Smooth muscle cell (in vitro differentiated cells): ENCODE measurements around the gene GFOD2. TPM values are rescaled to one million over a fixed set of nuclear protein-coding genes. Genes with fewer than 3 reads are reported as not detected.

ENCODE experiments used
- DNase-seq: peaks from one replicate; lab custom pipeline; 2025; ENCODE audit not compliant: unreplicated experiment; lab: John Stamatoyannopoulos, UW
- H2AFZ ChIP-seq: fragments of 200-600 bp; sonication (generic); 2 replicates; pipeline ENCODE4 v1.6.0; 2016; ENCODE audit warnings: antibody characterized with exemption, low read depth, mild to moderate bottlenecking
- H3F3A ChIP-seq: fragments of 200-600 bp; sonication (generic); 2 replicates; pipeline ENCODE4 v1.6.0; 2017; ENCODE audit warnings: antibody characterized with exemption, low read depth
- H3K27ac ChIP-seq: fragments of 200-600 bp; sonication (generic); 2 replicates; pipeline ENCODE4 v1.5.1; 2016; ENCODE audit warnings: low read depth, mild to moderate bottlenecking
- H3K27me3 ChIP-seq: fragments of 200-600 bp; sonication (generic); 2 replicates; pipeline ENCODE4 v1.6.1; 2016; ENCODE audit warnings: low read depth, mild to moderate bottlenecking
- H3K36me3 ChIP-seq: fragments of 200-600 bp; sonication (generic); 2 replicates; pipeline ENCODE4 v1.5.1; 2016; ENCODE audit warnings: low read depth
- H3K4me1 ChIP-seq: fragments of 200-600 bp; sonication (generic); 2 replicates; pipeline ENCODE4 v1.5.1; 2016; ENCODE audit warnings: low read depth
- H3K4me2 ChIP-seq: fragments of 200-600 bp; sonication (generic); 2 replicates; pipeline ENCODE4 v1.6.0; 2016; ENCODE audit warnings: mild to moderate bottlenecking
- H3K4me3 ChIP-seq: fragments of 200-600 bp; sonication (generic); 2 replicates; pipeline ENCODE4 v1.5.1; 2016; ENCODE audit warnings: mild to moderate bottlenecking
- H3K79me2 ChIP-seq: fragments of 200-600 bp; sonication (generic); 2 replicates; pipeline ENCODE4 v1.6.0; 2016; ENCODE audit warnings: low read depth, mild to moderate bottlenecking
- H3K9ac ChIP-seq: fragments of 200-600 bp; sonication (generic); 2 replicates; pipeline ENCODE4 v1.6.0; 2016; ENCODE audit warnings: low read depth
- H3K9me3 ChIP-seq: fragments of 200-600 bp; sonication (generic); replicated peaks from 2 replicates; pipeline ENCODE4 v1.5.1; 2016; ENCODE audit warnings: low read depth
- H4K20me1 ChIP-seq: fragments of 200-600 bp; sonication (generic); 2 replicates; pipeline ENCODE4 v1.6.0; 2016; ENCODE audit warnings: low read depth
- WGBS: methylation state at CpG from one replicate; pipeline ENCODE4 v1.1.7; 2016; ENCODE audit warnings: low lambda C conversion rate; 5-methylcytosine and 5-hydroxymethylcytosine counted together
- polyA plus RNA-seq: library from polyadenylated mRNA; unstranded; fragments of >200 nt; fragmentation: Nextera tagmentation; extraction: Ambion mirVana; gene quantifications from 2 replicates; pipeline ENCODE4 v1.2.1, GENCODE V29; 2016
- total RNA-seq: library from RNA; depleted of rRNA; stranded (reverse); fragments of >200 nt; gene quantifications from 2 replicates; pipeline ENCODE4 v1.2.3, GENCODE V29; 2014
- TF ChIP-seq, protein P1 (sequence below): fragments of 200-600 bp; sonication (generic); IDR thresholded peaks from 2 replicates; pipeline ENCODE4 v1.5.1; 2017; ENCODE audit warnings: borderline replicate concordance, mild to moderate bottlenecking, antibody characterized with exemption; ENCODE audit not compliant: insufficient read depth, poor library complexity, severe bottlenecking

GFOD2 gene
- total and polyA plus RNA-seq, 2 experiments from 2014 or later, result 15.0 to 15.1 TPM

DNA sequence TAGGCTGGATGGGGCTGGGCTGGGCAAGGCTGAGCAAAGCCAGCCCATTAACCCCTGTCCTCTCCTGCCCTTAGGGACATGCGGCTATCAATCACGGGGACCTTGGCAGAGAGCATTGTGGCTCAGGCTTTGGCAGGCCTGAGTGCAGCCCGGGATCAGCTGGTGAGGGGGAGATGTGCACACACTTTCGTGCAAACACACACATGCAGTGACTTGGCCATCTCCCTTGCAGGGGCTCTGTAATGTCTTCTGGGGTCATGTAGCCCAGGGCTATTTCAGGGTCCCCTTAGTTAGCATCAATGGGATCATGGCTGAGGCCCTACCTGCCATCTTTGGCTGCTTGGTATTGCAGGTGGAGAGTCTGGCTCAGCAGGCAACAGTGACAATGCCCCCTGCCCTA, 67.3 kb downstream of the GFOD2 start:
- TF ChIP-seq, protein P1, sequence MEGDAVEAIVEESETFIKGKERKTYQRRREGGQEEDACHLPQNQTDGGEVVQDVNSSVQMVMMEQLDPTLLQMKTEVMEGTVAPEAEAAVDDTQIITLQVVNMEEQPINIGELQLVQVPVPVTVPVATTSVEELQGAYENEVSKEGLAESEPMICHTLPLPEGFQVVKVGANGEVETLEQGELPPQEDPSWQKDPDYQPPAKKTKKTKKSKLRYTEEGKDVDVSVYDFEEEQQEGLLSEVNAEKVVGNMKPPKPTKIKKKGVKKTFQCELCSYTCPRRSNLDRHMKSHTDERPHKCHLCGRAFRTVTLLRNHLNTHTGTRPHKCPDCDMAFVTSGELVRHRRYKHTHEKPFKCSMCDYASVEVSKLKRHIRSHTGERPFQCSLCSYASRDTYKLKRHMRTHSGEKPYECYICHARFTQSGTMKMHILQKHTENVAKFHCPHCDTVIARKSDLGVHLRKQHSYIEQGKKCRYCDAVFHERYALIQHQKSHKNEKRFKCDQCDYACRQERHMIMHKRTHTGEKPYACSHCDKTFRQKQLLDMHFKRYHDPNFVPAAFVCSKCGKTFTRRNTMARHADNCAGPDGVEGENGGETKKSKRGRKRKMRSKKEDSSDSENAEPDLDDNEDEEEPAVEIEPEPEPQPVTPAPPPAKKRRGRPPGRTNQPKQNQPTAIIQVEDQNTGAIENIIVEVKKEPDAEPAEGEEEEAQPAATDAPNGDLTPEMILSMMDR, result no peak
- no peak for DNase-seq
- H3K27ac ChIP-seq, result no peak overlapping the region
- no peaks in the 10 kb centered on the region for H4K20me1 ChIP-seq
- WGBS, result 85% methylated on average over 4 of the region's 4 CpGs
- H3K4me2 ChIP-seq, result no peak overlapping the region
- H3K9me3 ChIP-seq, result no peaks in the 10 kb centered on the region
- H2AFZ ChIP-seq, result no peak overlapping the region
- H3K9ac ChIP-seq, result no peak overlapping the region
- no peaks in the 10 kb centered on the region for H3K79me2 ChIP-seq
- no peaks in the 10 kb centered on the region for H3K36me3 ChIP-seq
- H3K4me3 ChIP-seq, result no peak overlapping the region
- peaks cover 28% of the 10 kb centered on the region for H3K27me3 ChIP-seq
- H3K4me1 ChIP-seq, result no peaks in the 10 kb centered on the region
- no peaks in the 10 kb centered on the region for H3F3A ChIP-seq

DNA sequence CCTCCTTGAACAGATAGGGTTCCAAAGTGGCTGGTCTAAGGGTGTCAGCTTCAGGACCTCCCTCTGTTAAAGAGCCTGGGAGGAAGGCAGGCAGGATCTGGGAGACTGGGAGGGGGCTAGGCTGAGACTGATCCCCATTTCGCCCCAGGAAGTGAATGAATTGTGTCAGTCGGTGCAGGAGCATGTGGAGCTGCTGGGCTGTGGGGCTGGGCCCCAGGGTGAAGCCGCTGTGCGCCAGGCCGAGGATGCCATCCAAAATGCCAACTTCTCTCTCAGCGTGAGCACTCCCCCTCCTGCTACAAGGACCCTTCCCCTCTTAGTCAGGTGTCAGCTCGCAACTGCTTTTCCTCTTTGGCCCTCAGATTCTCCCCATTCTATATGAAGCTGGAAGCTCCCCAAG, 68.1 kb downstream of the GFOD2 start:
- 92% methylated on average over 6 of the region's 7 CpGs for WGBS
- Histone ChIP-seq H3K4me1 (no peaks in the 10 kb centered on the region), H3K36me3 (no peaks in the 10 kb centered on the region), H2AFZ (no peak overlapping the region), H3K27me3 (peaks cover 34% of the 10 kb centered on the region), H3F3A (no peaks in the 10 kb centered on the region), H3K4me3 (no peak overlapping the region), H3K27ac (no peak overlapping the region), H3K9me3 (no peaks in the 10 kb centered on the region), H3K79me2 (no peaks in the 10 kb centered on the region), H4K20me1 (no peaks in the 10 kb centered on the region), H3K4me2 (no peak overlapping the region), H3K9ac (no peak overlapping the region)
- TF ChIP-seq, protein P1, result no peak
- no peak for DNase-seq

DNA sequence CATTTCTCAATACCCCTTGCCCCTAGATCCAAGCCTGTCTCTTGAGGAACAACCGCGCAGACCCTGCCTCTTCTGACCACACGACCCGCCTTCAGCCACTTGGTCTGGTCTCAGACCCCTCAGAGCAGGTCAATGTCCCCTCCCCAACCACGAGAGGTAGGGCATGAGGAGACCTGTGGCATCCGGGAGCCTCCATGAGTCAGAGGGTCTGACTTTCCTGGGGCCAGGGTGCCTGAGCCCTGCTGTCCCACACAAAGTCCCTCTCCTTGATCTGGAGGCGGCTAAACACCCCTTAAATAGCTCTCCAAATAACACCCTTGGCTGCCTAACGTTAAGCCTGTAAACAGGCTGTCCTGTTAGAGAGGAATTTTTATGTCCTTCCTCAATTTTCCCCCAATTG, 69.1 kb downstream of the GFOD2 start:
- TF ChIP-seq, protein P1, result no peak
- Histone ChIP-seq H3K27me3 (peaks cover 43% of the 10 kb centered on the region), H3K4me1 (no peaks in the 10 kb centered on the region), H3K9ac (no peak overlapping the region), H3K36me3 (no peaks in the 10 kb centered on the region), H3K4me2 (no peak overlapping the region), H4K20me1 (no peaks in the 10 kb centered on the region), H3K9me3 (no peaks in the 10 kb centered on the region), H3F3A (no peaks in the 10 kb centered on the region), H2AFZ (no peak overlapping the region), H3K4me3 (no peak overlapping the region), H3K79me2 (no peaks in the 10 kb centered on the region), H3K27ac (no peak overlapping the region)
- WGBS, result 80% methylated on average over 8 of the region's 8 CpGs
- no peak for DNase-seq

DNA sequence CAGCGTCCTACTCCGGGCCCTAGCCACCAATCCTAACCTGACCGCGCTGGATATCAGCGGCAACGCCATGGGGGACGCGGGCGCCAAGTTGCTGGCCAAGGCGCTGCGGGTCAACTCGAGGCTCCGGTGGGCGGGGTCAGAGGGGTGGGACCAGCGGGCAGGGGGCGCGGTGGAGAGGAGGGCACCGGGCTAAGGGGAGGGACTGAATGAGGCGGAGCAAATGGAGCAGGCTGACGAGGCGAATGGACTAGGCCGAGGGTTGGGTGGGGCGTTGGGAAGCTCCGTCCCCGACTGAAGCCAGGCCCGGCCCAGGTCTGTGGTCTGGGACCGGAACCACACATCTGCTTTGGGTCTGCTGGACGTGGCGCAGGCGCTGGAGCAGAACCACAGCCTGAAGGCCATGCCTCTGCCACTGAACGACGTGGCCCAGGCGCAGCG, 69.6 kb downstream of the GFOD2 start:
- Histone ChIP-seq H3K27me3 (peaks cover 49% of the 10 kb centered on the region), H3K4me3 (no peak overlapping the region), H3K9me3 (no peaks in the 10 kb centered on the region), H3K36me3 (no peaks in the 10 kb centered on the region), H2AFZ (no peak overlapping the region), H3K9ac (no peak overlapping the region), H3K79me2 (no peaks in the 10 kb centered on the region), H4K20me1 (no peaks in the 10 kb centered on the region), H3F3A (no peaks in the 10 kb centered on the region), H3K4me1 (no peaks in the 10 kb centered on the region), H3K4me2 (no peak overlapping the region), H3K27ac (no peak overlapping the region)
- TF ChIP-seq, protein P1, result no peak
- DNase-seq, result no peak
- 52% methylated on average over 26 of the region's 34 CpGs for WGBS
